HTR-8/SVneo (cell line): Measurements from ENCODE around the gene FNDC7.
A peak's percentile ranks its signal among the peaks of the same experiment; 100 is the strongest.
"Not testable (repeated sequence)": the region's sequence is repeated elsewhere in the genome, so short reads cannot be mapped to it uniquely, and the experiment has no call there.

Source experiments
- DNase-seq: peaks from one replicate; pipeline ENCODE4 v3.0.0; 2011; ENCODE audit warnings: low spot score, mixed read lengths; ENCODE audit not compliant: insufficient read length
- FAIRE-seq: peaks from 2 replicates; lab custom pipeline; 2011; peaks lifted over from hg19 to GRCh38; lab: Jason Lieb, UNC

FNDC7 gene

GRCh38 chr1:108712606-108713150 is at the start of gene FNDC7:
FNDC7 (plus strand) TSS chr1:108712908; CDS start chr1:108712934, 26 bp downstream.
- no peak for FAIRE-seq
- no peak for DNase-seq

GRCh38 chr1:108663074-108663473 is 49.6 kb upstream of the FNDC7 start:
- no peak for DNase-seq
- no peak for FAIRE-seq

- DNase-seq, result no peak
- FAIRE-seq, result no peak
Observed at GRCh38 chr1:108664481-108664880, 48.2 kb upstream of the FNDC7 start.

GRCh38 chr1:108665067-108665466 is 47.6 kb upstream of the FNDC7 start:
- DNase-seq, result no peak
- FAIRE-seq, result no peak

GRCh38 chr1:108665771-108666170 is 46.9 kb upstream of the FNDC7 start:
- DNase-seq, result no peak
- FAIRE-seq, result no peak

GRCh38 chr1:108667422-108667821 is 45.3 kb upstream of the FNDC7 start:
- not testable (repeated sequence) for FAIRE-seq, DNase-seq

- DNase-seq (no peak), FAIRE-seq (no peak)
Observed at GRCh38 chr1:108668777-108669176, 43.9 kb upstream of the FNDC7 start.

GRCh38 chr1:108669679-108670078 is 43.0 kb upstream of the FNDC7 start:
- FAIRE-seq, result no peak
- no peak for DNase-seq

- DNase-seq (no peak), FAIRE-seq (no peak)
Observed at GRCh38 chr1:108670131-108670773, 42.5 kb upstream of the FNDC7 start.

GRCh38 chr1:108671143-108671542 is 41.6 kb upstream of the FNDC7 start:
- no peak for FAIRE-seq
- no peak for DNase-seq

GRCh38 chr1:108678706-108679105 is 34.0 kb upstream of the FNDC7 start:
- DNase-seq, result no peak
- FAIRE-seq, result no peak

- FAIRE-seq, result no peak
- no peak for DNase-seq
Observed at GRCh38 chr1:108679586-108680213, 33.0 kb upstream of the FNDC7 start.

GRCh38 chr1:108681701-108682100 is 31.0 kb upstream of the FNDC7 start:
- not testable (repeated sequence) for FAIRE-seq

GRCh38 chr1:108685529-108685928 is 27.2 kb upstream of the FNDC7 start:
- no peak for FAIRE-seq
- DNase-seq, result no peak

More at GRCh38 chr1:108681701-108682100, 31.0 kb upstream of the FNDC7 start:
- DNase-seq, result not testable (repeated sequence)

GRCh38 chr1:108686614-108687313 is 25.9 kb upstream of the FNDC7 start:
- DNase-seq, result no peak
- FAIRE-seq, result no peak

GRCh38 chr1:108691128-108691941 is 21.4 kb upstream of the FNDC7 start:
- DNase-seq, result no peak
- no peak for FAIRE-seq

GRCh38 chr1:108691942-108692723 is 20.6 kb upstream of the FNDC7 start, which contains the start of gene PRPF38B:
PRPF38B (plus strand) TSS chr1:108692310; CDS start chr1:108692592, 282 bp downstream.
- FAIRE-seq (peak; percentile 42), DNase-seq (peak; percentile 86)

GRCh38 chr1:108692724-108693655 is 19.7 kb upstream of the FNDC7 start:
- DNase-seq (peak; percentile 21), FAIRE-seq (no peak)
